Bronchial epithelial cell (primary cell): ENCODE measurements around the gene CUBN. TPM values are rescaled to one million over a fixed set of nuclear protein-coding genes. Genes with fewer than 3 reads are reported as not detected.
"Not testable (repeated sequence)": the region's sequence is repeated elsewhere in the genome, so short reads cannot be mapped to it uniquely, and the experiment has no call there.

Experiments used
- DNase-seq: peaks from one replicate; pipeline ENCODE4 v3.0.0-alpha.2; 2010; ENCODE audit warnings: low read depth
- FAIRE-seq: peaks from 2 replicates; lab custom pipeline; 2011; peaks lifted over from hg19 to GRCh38; lab: Jason Lieb, UNC
- H3K27me3 ChIP-seq: 2 replicates; pipeline ENCODE4 v1.5.1; 2011; ENCODE audit warnings: low read length; ENCODE audit not compliant: control insufficient read depth, insufficient read depth
- H3K36me3 ChIP-seq: 2 replicates; pipeline ENCODE4 v1.5.1; 2011; ENCODE audit warnings: low read length; ENCODE audit not compliant: control insufficient read depth, insufficient read depth
- H3K4me3 ChIP-seq: 2 replicates; pipeline ENCODE4 v1.5.1; 2011; ENCODE audit warnings: mild to moderate bottlenecking, low read depth, low read length, control low read depth
- CTCF ChIP-seq: IDR thresholded peaks from 2 replicates; pipeline ENCODE4 v1.5.1; 2011; ENCODE audit warnings: mild to moderate bottlenecking, moderate library complexity, low read length, control low read depth, inconsistent platforms; ENCODE audit not compliant: insufficient read depth, severe bottlenecking
- total RNA-seq: library from RNA; depleted of rRNA; stranded (reverse); fragments of >200 nt; gene quantifications from 2 replicates; pipeline ENCODE4 v1.2.1, GENCODE V29; 2014

CUBN gene
- total RNA-seq, 1 donor from 2014 or later, result 0.53 TPM

GRCh38 chr10:16828114-16828568 is 301.5 kb downstream of the CUBN start:
- H3K4me3 ChIP-seq, result no peak overlapping the region
- DNase-seq (peak; percentile 73), FAIRE-seq (no peak)
- peak; percentile 54 for TF ChIP-seq CTCF
- H3K36me3 ChIP-seq, result no peaks in the 10 kb centered on the region
- H3K27me3 ChIP-seq, result no peaks in the 10 kb centered on the region

DNA sequence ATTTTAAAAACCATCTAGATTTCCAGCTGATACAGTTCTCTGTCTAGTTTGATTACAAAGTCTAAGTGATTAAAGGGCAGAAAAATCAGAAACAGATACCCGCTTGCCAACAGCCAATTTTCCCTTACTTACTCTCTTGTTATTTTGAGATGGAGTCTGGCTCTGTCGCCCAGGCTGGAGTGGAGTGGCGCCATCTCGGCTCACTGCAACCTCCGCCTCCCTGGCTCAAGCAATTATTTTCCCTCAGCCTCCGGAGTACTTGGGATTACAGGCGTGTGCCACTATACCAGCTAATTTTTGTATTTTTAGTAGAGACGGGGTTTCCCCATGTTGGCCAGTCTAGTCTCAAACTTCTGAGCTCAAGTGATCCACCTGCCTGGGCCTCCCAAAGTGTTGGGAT is 302.1 kb downstream of the CUBN start:
- not testable (repeated sequence) for DNase-seq, H3K4me3 ChIP-seq, H3K27me3 ChIP-seq, FAIRE-seq, H3K36me3 ChIP-seq

DNA sequence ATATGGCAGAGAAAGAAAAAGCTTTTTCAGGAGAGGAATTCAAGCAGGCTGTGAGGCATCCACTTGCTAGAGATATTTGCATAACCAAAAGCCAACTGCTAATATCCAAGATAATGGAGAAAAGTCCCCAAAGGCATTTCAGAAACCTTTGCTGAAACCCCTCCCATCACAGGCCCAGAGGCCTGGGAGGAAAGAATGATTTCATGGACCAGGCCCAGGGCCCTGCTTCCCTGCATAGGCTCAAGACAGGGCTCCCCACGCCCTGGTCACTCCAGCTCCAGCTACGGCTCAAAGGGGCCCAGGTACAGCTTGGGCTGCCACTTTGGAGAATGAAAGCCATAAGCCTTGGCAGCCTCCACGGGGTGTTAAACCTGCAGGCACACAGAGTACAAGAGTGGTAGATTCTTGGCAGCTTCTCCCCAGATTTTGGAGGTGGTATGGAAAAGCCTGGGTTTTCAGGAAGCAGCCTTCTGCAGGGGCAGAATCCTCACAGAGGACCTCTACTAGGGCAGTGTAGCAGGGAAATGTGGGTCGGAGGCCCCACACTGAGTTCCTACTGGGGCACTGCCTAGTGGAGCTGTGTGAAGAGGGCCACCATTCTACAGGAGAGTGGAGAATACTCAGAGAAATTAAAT is 306.8 kb downstream of the CUBN start:
- TF ChIP-seq CTCF, result no peak
- Histone ChIP-seq H3K36me3 (no peaks in the 10 kb centered on the region), H3K4me3 (no peak overlapping the region), H3K27me3 (no peaks in the 10 kb centered on the region)
- DNase-seq (no peak), FAIRE-seq (no peak)

DNA sequence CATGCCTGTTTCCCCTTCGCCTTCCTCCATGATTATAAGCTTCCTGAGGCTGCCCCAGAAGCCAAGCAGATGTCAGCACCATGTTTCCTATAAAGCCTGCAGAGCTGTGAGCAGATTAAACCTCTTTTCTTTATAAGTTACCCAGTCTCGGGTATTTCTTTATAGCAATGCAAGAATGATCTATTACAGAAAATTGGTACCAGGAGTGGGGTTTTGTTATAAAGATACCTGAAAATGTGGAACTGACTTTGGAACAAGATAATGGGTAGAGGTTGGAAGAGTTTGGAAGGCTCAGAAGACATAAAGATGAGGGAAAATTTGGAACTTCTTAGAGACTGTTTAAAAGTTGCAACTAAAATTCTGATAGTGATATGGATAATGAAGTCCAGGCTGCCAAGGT is 307.6 kb downstream of the CUBN start:
- no peaks in the 10 kb centered on the region for H3K27me3 ChIP-seq
- DNase-seq (no peak), FAIRE-seq (no peak)
- no peaks in the 10 kb centered on the region for H3K36me3 ChIP-seq
- no peak for TF ChIP-seq CTCF
- H3K4me3 ChIP-seq, result no peak overlapping the region

GRCh38 chr10:16820421-16820820 is 309.2 kb downstream of the CUBN start:
- no peak for FAIRE-seq
- Histone ChIP-seq H3K27me3 (no peaks in the 10 kb centered on the region), H3K36me3 (no peaks in the 10 kb centered on the region), H3K4me3 (no peak overlapping the region)
- no peak for DNase-seq
- no peak for TF ChIP-seq CTCF

DNA sequence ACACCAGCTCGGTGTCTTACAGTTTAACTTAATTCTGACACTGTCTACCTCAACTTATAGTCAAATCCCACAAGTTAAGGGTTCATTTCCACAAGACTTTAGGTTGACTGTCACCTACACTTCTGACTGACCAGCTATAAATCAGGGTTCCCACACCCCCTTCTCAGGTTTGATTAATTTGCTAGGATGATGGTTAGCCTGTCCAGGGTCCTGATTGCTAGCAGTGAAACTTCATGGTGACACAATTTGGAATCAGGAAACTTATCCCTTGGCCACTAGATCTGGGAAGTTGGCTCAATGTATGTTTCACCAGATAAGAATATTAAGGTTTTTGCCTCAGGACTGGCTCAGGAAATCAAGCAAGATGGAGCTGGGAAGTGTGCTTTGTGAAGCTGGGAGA is 309.6 kb downstream of the CUBN start:
- no peak overlapping the region for H3K4me3 ChIP-seq
- no peak for FAIRE-seq
- no peaks in the 10 kb centered on the region for H3K27me3 ChIP-seq
- TF ChIP-seq CTCF, result no peak
- H3K36me3 ChIP-seq, result no peaks in the 10 kb centered on the region
- no peak for DNase-seq
